22Rv1 (cell line): ENCODE data around the gene XYLT2.

Source experiments
- H3K27ac ChIP-seq: fragments of 450-650 bp; 2 replicates; pipeline ENCODE4 v1.5.1; 2017
- CTCF ChIP-seq: fragments of 450-650 bp; IDR thresholded peaks from 2 replicates; pipeline ENCODE4 v1.5.1; 2017; ENCODE audit warnings: mild to moderate bottlenecking
- ZFX ChIP-seq: fragments of 450-650 bp; IDR thresholded peaks from 2 replicates; pipeline ENCODE4 v1.6.1; 2017; ENCODE audit warnings: antibody characterized with exemption, borderline replicate concordance

The XYLT2 gene

GRCh38 chr17:50303596-50303995 lies 42.3 kb upstream of the XYLT2 start:
- H3K27ac ChIP-seq = no peak overlapping the region

GRCh38 chr17:50304781-50305404 lies 41.0 kb upstream of the XYLT2 start:
- no peak overlapping the region for H3K27ac ChIP-seq
- TF ChIP-seq ZFX (no peak), CTCF (no peak)

More at GRCh38 chr17:50303596-50303995, 42.3 kb upstream of the XYLT2 start:
- TF ChIP-seq CTCF (no peak), ZFX (no peak)

- TF ChIP-seq CTCF (no peak), ZFX (no peak)
- no peak overlapping the region for H3K27ac ChIP-seq
Observed at GRCh38 chr17:50307654-50308053, 38.3 kb upstream of the XYLT2 start.

GRCh38 chr17:50308666-50309065 lies 37.3 kb upstream of the XYLT2 start:
- H3K27ac ChIP-seq = no peak overlapping the region
- TF ChIP-seq ZFX = no peak
- no peak for TF ChIP-seq CTCF

- no peak for TF ChIP-seq ZFX
- no peak for TF ChIP-seq CTCF
- no peak overlapping the region for H3K27ac ChIP-seq
Observed at GRCh38 chr17:50310455-50311111, 35.3 kb upstream of the XYLT2 start.

- no peak overlapping the region for H3K27ac ChIP-seq
- TF ChIP-seq CTCF (no peak), ZFX (no peak)
Observed at GRCh38 chr17:50311112-50311460, 34.8 kb upstream of the XYLT2 start.

GRCh38 chr17:50311483-50311882 lies 34.4 kb upstream of the XYLT2 start:
- TF ChIP-seq CTCF (no peak), ZFX (no peak)

More at GRCh38 chr17:50311483-50311882, 34.4 kb upstream of the XYLT2 start:
- H3K27ac ChIP-seq = no peak overlapping the region
